Skin of body (tissue), 2 donors: ENCODE data around the gene ZC3H4. TPM values are rescaled to one million over a fixed set of nuclear protein-coding genes. Genes with fewer than 3 reads are reported as not detected.

Experiments used
- DNase-seq: peaks from one replicate; lab custom pipeline; 2025; lab: John Stamatoyannopoulos, UW
- total RNA-seq: library from RNA; depleted of rRNA; stranded (reverse); fragments of >200 nt; gene quantifications from one replicate; pipeline ENCODE4 v1.2.3, GENCODE V29; 2014

The ZC3H4 gene
- total RNA-seq, 1 donor from 2014 or later, result 8.0 TPM

GRCh38 chr19:47049307-47049700, 64.3 kb downstream of the ZC3H4 start:
- DNase-seq, result no peak

- DNase-seq, result peak; percentile 83
Observed at GRCh38 chr19:47047763-47048405, 65.7 kb downstream of the ZC3H4 start.

- no peak for DNase-seq
Observed at GRCh38 chr19:47047272-47047762, 66.3 kb downstream of the ZC3H4 start.

- DNase-seq, result no peak
Observed at GRCh38 chr19:47045867-47046470, 67.6 kb downstream of the ZC3H4 start.

GRCh38 chr19:47044946-47045866, 68.4 kb downstream of the ZC3H4 start:
- no peak for DNase-seq

- no peak for DNase-seq
Observed at GRCh38 chr19:47040869-47041268, 72.7 kb downstream of the ZC3H4 start.

GRCh38 chr19:47039239-47039874, 74.2 kb downstream of the ZC3H4 start:
- no peak for DNase-seq

GRCh38 chr19:47037766-47038165, 75.8 kb downstream of the ZC3H4 start:
- no peak for DNase-seq

GRCh38 chr19:47036097-47036651, 77.4 kb downstream of the ZC3H4 start:
- peak; percentile 67 for DNase-seq

GRCh38 chr19:47035127-47036096, 78.2 kb downstream of the ZC3H4 start:
- DNase-seq, result peak; percentile 69

GRCh38 chr19:47032171-47032811, 81.3 kb downstream of the ZC3H4 start:
- no peak for DNase-seq

- DNase-seq, result no peak
Observed at GRCh38 chr19:47028195-47028601, 85.4 kb downstream of the ZC3H4 start.

- no peak for DNase-seq
Observed at GRCh38 chr19:47027586-47028088, 85.9 kb downstream of the ZC3H4 start.

- DNase-seq, result no peak
Observed at GRCh38 chr19:47026889-47027288, 86.7 kb downstream of the ZC3H4 start.

- no peak for DNase-seq
Observed at GRCh38 chr19:47026156-47026555, 87.4 kb downstream of the ZC3H4 start.

- DNase-seq, result no peak
Observed at GRCh38 chr19:47024502-47024901, 89.1 kb downstream of the ZC3H4 start.

GRCh38 chr19:47023448-47023794, 90.2 kb downstream of the ZC3H4 start:
- no peak for DNase-seq

GRCh38 chr19:47022541-47023447, 90.8 kb downstream of the ZC3H4 start:
- no peak for DNase-seq
